Stimulated activated CD4-positive, alpha-beta T cell treated with anti-CD3 and anti-CD28 coated beads, TNF-alpha, amount 100 ng/mL, for 1 hour (primary cell): ENCODE measurements around the gene PRKG1.

Experiments used
- DNase-seq, 3 donors: peaks; one replicate each; pipeline ENCODE4 v3.0.0-alpha.2; 2020; ENCODE audit warnings: low read depth in 3 of 3, low spot score in 1 of 3

Gene PRKG1

GRCh38 chr10:51638211-51638610, 563.9 kb downstream of the PRKG1 start:
- DNase-seq: no peak

- DNase-seq: no peak
Observed at GRCh38 chr10:51638737-51639136, 564.5 kb downstream of the PRKG1 start.

- no peak for DNase-seq
Observed at GRCh38 chr10:51640120-51640819, 566.0 kb downstream of the PRKG1 start.

- DNase-seq: no peak
Observed at GRCh38 chr10:51642581-51642980, 568.3 kb downstream of the PRKG1 start.

GRCh38 chr10:51643734-51644133, 569.4 kb downstream of the PRKG1 start:
- DNase-seq: no peak

GRCh38 chr10:51649064-51649463, 574.8 kb downstream of the PRKG1 start:
- no peak for DNase-seq

- no peak for DNase-seq
Observed at GRCh38 chr10:51651063-51651462, 576.8 kb downstream of the PRKG1 start.

- DNase-seq: no peak
Observed at GRCh38 chr10:51653025-51653424, 578.7 kb downstream of the PRKG1 start.

GRCh38 chr10:51654918-51655317, 580.6 kb downstream of the PRKG1 start:
- no peak for DNase-seq

- DNase-seq: no peak
Observed at GRCh38 chr10:51656503-51656902, 582.2 kb downstream of the PRKG1 start.

GRCh38 chr10:51658000-51658399, 583.7 kb downstream of the PRKG1 start:
- DNase-seq: no peak

- no peak for DNase-seq
Observed at GRCh38 chr10:51659344-51659743, 585.1 kb downstream of the PRKG1 start.

GRCh38 chr10:51663086-51663485, 588.8 kb downstream of the PRKG1 start:
- no peak for DNase-seq

- no peak for DNase-seq
Observed at GRCh38 chr10:51666456-51666855, 592.2 kb downstream of the PRKG1 start.

GRCh38 chr10:51667678-51668335, 593.5 kb downstream of the PRKG1 start:
- DNase-seq: no peak

- DNase-seq: no peak
Observed at GRCh38 chr10:51668336-51668689, 594.0 kb downstream of the PRKG1 start.

GRCh38 chr10:51669041-51669440, 594.8 kb downstream of the PRKG1 start:
- DNase-seq: no peak

GRCh38 chr10:51672039-51672535, 597.8 kb downstream of the PRKG1 start:
- no peak for DNase-seq

GRCh38 chr10:51675088-51675487, 600.8 kb downstream of the PRKG1 start:
- DNase-seq: no peak

GRCh38 chr10:51679841-51680240, 605.6 kb downstream of the PRKG1 start:
- DNase-seq: no peak

GRCh38 chr10:51683031-51683691, 608.9 kb downstream of the PRKG1 start:
- no peak for DNase-seq

GRCh38 chr10:51685768-51686167, 611.5 kb downstream of the PRKG1 start:
- DNase-seq: no peak
